Peyer's patch (tissue), 4 donors: ENCODE data around the gene SEC14L5.

Source experiments
- POLR2A ChIP-seq, 2 donors: fragments of 450-650 bp; IDR thresholded peaks; one replicate each; pipeline ENCODE4 v1.5.1; 2017; ENCODE audit warnings: antibody characterized with exemption in 2 of 2, mild to moderate bottlenecking in 2 of 2, moderate library complexity in 2 of 2
- TF ChIP-seq, protein P1 (sequence below), 6 experiments: fragments of 450-650 bp in 4 of 6; fragments of 200-600 bp in 2 of 6; sonication (generic) in 1 of 6; IDR thresholded peaks; one replicate each; pipeline ENCODE4 v1.5.1; 2017 to 2019; ENCODE audit warnings: antibody characterized with exemption in 6 of 6, mild to moderate bottlenecking in 3 of 6, moderate library complexity in 1 of 6

DNA sequence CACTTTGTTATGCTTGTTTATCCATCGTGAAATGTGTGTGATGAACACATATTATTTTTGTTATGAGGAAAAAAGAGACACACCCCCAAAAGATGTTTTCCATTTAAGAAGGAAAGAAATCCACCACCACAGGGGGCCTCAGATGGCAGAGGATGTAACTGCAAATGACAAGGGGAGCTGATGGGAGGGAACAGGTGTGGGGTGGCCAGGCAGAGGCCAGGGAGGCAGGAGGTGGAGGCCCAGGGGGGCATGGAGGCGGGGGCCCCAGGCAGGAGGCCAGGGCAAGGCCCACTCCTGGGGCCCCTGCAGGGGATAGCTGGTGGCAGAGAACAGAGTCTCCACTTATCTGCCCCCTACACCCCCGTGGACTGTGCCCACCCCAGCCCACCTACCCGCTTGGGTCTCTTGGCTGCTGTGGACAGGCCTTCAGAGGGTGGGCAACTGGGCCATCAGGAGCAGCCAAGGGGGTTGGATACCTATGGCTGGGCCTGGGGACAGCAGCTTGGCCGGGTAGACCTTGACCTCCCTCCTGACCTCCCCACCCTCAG is 49.2 kb upstream of the SEC14L5 start:
- no peak for TF ChIP-seq POLR2A (IDR thresholded peaks at IDR 0.05)
- TF ChIP-seq, protein P1, sequence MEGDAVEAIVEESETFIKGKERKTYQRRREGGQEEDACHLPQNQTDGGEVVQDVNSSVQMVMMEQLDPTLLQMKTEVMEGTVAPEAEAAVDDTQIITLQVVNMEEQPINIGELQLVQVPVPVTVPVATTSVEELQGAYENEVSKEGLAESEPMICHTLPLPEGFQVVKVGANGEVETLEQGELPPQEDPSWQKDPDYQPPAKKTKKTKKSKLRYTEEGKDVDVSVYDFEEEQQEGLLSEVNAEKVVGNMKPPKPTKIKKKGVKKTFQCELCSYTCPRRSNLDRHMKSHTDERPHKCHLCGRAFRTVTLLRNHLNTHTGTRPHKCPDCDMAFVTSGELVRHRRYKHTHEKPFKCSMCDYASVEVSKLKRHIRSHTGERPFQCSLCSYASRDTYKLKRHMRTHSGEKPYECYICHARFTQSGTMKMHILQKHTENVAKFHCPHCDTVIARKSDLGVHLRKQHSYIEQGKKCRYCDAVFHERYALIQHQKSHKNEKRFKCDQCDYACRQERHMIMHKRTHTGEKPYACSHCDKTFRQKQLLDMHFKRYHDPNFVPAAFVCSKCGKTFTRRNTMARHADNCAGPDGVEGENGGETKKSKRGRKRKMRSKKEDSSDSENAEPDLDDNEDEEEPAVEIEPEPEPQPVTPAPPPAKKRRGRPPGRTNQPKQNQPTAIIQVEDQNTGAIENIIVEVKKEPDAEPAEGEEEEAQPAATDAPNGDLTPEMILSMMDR (IDR thresholded peaks at IDR 0.05), result no peak
